Stimulated activated CD4-positive, alpha-beta T cell treated with anti-CD3 and anti-CD28 coated beads, TNF-alpha, amount 100 ng/mL, for 24 hours (primary cell): ENCODE measurements around the gene ITGA8.
"Not testable (repeated sequence)": the region's sequence is repeated elsewhere in the genome, so short reads cannot be mapped to it uniquely, and the experiment has no call there.

ENCODE experiments used
- DNase-seq, 3 experiments: peaks; one replicate each; pipeline ENCODE4 v3.0.0-alpha.2; 2020; ENCODE audit warnings: low read depth in 3 of 3

Gene ITGA8

DNA sequence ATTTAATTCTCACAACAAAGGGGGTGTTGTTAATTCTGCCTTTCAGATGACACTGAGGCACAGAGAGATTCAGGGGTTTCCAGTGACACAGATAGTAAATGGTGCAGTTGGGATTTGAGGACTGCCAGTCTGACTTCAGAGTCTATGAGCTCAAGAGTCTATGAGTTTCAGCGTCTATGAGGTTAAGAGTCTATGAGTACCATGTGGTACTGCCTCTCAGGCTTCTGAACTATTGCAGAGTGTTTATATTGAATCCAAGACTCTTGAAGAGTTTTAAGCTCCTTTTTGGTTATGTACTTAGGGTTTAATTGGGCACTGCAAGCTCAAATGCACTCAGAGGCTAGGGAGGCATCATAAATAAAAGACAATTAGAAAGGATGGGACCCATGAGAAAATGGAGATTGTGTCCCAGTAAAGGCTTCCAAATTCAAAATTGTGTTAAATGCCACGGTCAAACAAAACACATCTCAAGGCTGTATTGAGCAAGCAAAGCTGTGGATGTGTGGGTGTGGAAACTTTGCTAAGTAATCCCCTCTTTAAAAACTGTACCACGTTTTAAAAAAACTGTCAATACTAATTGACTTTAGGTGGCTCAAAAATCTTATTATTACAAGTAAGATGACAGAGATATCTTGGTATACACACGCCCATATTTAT, 224.7 kb downstream of the ITGA8 start:
- no peak for DNase-seq

GRCh38 chr10:15491856-15492642, 227.7 kb downstream of the ITGA8 start:
- DNase-seq, result no peak

- DNase-seq, result no peak
Measured at GRCh38 chr10:15489431-15489830, 230.3 kb downstream of the ITGA8 start.

GRCh38 chr10:15487376-15487775, 232.3 kb downstream of the ITGA8 start:
- no peak for DNase-seq

GRCh38 chr10:15486404-15486803, 233.3 kb downstream of the ITGA8 start:
- DNase-seq, result no peak

GRCh38 chr10:15485684-15486316, 233.9 kb downstream of the ITGA8 start:
- DNase-seq, result no peak

GRCh38 chr10:15485027-15485426, 234.7 kb downstream of the ITGA8 start:
- DNase-seq, result no peak

DNA sequence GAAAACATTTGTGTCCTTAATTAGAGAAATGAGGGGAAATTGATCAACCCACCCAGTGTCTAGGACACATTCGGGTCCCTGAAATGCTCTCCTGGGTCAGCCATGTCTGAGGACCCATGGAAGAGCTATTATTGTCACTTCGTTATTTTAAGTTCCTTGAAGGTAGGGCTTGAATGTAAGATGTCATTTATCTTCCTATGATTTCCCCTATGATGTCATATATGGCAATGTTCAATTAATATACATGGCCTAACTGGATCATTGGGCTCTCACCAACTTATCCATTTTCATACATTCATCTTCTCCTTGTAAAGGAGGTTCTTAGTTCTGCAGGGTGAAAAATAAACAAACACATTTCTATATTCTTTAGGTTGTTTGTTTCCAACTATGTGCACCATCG, 235.6 kb downstream of the ITGA8 start:
- DNase-seq, result no peak

DNA sequence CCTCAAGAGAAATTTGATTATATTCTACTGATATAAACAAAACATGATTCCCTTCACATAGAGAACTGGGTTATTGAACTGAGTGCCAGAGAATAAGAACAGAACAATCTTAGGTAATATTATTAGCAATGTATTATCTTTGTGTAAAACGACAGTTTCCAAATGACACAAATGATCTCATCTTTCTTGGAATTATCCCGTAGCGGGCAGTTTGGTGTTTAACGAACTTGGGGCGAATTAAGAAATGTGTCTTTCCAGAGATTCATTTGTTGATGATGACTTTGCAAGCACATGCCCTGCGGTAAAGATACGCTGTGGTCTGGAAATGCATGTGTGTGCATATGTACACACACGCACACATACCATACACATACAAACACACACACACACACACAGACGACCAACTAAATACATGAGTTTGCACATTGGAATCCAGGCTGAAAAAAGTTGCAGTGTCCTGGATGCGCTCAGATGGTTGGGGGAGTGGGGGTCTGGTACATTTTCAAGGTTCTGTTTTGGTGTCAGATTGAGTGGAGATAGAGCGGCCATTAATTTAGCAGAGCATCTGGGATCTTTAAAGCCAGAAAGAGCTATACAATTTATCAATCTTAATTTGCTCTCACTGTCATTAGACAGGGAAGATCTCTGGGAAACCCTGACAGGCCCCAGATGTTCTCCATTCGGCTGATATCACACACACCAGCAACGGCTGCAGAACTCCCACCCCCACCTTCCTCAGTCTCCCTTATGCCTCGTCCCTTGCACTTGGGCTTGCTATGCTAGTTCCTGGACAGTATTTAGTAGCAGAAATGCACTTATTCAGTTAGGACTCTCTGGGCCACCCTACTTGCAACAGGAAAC, 236.3 kb downstream of the ITGA8 start:
- no peak for DNase-seq

- no peak for DNase-seq
Measured at GRCh38 chr10:15482156-15482555, 237.6 kb downstream of the ITGA8 start.

- no peak for DNase-seq
Measured at GRCh38 chr10:15478950-15479349, 240.8 kb downstream of the ITGA8 start.

- DNase-seq, result no peak
Measured at GRCh38 chr10:15478429-15478828, 241.3 kb downstream of the ITGA8 start.

DNA sequence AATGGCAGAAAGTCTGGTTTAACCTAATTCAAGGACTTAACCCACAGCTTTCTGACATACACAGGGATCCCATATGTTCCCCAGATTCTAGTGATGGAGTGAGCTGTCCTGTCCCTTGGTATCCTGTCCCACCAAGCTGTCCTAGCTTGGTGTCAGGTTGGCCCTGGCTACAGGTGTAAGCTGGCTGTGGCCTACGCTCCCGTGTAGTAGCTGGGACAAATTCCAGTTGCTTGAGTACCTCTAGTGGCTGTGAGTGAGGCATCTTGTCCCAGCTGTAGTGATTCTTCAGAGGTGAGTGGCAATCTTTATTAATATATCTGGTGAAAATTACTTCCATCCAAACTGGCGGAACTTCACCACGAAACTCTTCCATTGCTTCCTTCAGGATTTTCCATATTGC, 243.4 kb downstream of the ITGA8 start:
- no peak for DNase-seq

DNA sequence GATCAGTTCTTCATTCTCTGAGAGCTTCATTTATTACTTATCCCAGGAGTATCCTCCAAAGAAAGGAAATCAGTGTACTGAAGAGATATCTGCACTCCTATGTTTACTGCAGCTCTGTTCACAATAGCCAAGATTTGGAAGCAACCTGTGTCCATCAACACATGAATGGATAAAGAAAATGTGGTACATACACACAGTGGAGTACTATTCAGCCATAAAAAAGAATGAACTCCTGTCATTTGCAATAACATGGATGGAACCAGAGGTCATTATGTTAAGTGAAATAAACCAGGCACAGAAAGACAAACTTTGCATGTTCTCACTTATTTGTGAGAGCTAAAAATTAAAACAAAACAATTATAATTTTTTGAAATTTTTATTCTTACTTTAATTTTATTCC, 244.3 kb downstream of the ITGA8 start:
- DNase-seq, result not testable (repeated sequence)

DNA sequence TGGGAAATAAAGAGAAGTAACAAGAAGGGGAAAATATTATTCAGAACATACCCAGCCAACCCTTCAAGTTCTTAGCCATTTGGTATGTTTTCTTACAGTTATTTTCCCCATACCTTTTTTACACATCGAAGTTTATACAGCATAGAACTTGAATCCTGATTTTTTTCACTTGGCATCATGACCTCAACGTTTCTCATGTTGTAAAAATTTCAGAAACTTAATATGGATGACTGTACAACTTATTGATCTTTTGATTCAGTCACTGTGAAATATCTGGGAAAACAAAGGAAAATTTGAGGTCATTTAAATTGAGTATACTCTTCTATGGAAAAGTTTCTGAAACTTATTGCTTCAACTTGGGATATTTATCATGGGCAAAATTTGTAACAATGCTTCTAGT, 245.1 kb downstream of the ITGA8 start:
- DNase-seq, result no peak

GRCh38 chr10:15473396-15473767, 246.3 kb downstream of the ITGA8 start:
- no peak for DNase-seq

DNA sequence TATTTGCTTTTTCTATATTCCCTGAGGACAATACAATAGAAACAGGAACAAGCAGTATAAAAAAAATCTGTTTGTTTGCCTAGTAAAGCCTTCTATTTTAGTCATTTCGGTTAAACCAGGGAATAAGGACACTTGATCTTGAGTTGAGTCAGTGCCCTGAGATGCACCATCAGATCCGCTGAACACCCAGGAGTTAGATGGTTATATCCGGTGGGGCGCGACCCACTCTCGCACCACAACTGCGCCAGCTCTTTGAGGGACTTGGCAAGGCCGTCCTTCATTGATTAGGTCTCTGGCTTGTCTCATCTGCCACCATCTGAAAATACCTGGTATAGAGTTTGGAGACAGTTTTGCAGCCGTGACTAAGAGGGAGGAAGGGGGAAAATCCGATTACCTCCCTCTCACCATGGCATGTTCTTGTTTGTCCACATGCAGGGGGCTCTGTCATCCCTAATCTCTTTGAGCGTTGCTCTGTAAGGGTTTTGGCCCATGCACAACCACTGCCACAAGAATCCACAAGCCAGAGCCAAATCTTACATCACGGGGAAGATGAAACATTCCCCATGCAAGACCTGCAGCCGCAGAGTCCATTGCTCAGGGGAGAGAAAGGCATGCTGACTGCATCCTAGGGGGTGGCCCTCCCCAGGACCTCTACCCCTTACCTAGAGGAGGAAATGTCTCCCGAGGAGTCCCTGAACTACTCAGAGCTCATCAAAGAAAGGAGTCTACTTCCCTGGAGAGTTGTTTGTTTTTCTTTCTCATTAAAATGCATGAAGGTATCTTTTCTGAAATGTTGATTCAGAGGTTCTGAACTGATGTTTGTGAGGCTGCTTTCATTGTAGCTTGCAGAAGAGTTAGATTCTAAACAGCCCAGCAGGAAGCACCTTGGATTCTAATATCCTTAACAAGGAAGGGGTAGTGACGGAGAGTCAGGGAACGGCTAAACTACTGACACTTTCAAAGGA, 247.0 kb downstream of the ITGA8 start:
- DNase-seq, result no peak

- DNase-seq, result no peak
Measured at GRCh38 chr10:15472008-15472407, 247.7 kb downstream of the ITGA8 start.

GRCh38 chr10:15469111-15469510, 250.6 kb downstream of the ITGA8 start:
- DNase-seq, result no peak

DNA sequence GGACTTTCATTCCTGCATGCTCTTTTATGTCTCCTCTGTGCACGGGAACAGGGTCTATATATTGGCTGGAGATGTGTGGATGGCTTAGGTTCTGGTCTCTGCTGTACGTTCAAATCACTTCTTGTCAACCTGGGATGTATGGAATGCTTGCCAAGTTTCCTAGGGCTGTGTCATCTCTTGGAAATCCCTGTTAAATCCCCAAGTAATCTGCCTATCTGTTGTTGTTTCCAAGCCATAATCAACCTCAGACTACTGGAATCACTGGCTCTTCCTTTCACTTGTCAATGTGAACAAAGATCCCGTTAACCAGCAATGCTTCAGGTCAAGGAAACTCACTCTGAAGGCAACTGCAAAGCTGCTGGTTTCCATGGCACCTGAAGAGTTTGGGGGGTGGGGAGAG, 255.3 kb downstream of the ITGA8 start:
- no peak for DNase-seq
